Vagina (tissue), 2 donors: Measurements from ENCODE around the gene FBXO41. TPM values are rescaled to one million over a fixed set of nuclear protein-coding genes. Genes with fewer than 3 reads are reported as not detected.
"Not testable (repeated sequence)": the region's sequence is repeated elsewhere in the genome, so short reads cannot be mapped to it uniquely, and the experiment has no call there.

Experiments used
- DNase-seq, 2 donors: peaks; one replicate each; pipeline ENCODE4 v3.0.0-alpha.2; 2017; ENCODE audit errors: extremely low spot score in 2 of 2
- H3K27ac ChIP-seq: fragments of 200-600 bp; sonication (generic); one replicate; pipeline ENCODE4 v1.5.1; 2019
- H3K27me3 ChIP-seq: fragments of 200-600 bp; sonication (generic); one replicate; pipeline ENCODE4 v1.5.1; 2019
- H3K36me3 ChIP-seq, 2 donors: fragments of 200-600 bp; sonication (generic); one replicate each; pipeline ENCODE4 v1.5.1; 2017 to 2019
- H3K4me1 ChIP-seq: fragments of 200-600 bp; sonication (generic); one replicate; pipeline ENCODE4 v1.5.1; 2019
- H3K4me3 ChIP-seq, 2 donors: fragments of 200-600 bp; sonication (generic); 1 replicate in 1 of 2; 2 replicates in 1 of 2; pipeline ENCODE4 v1.5.1; 2016 to 2019
- H3K9me3 ChIP-seq: fragments of 200-600 bp; sonication (generic); one replicate; pipeline ENCODE4 v1.5.1; 2019
- POLR2A ChIP-seq, 2 donors: fragments of 450-650 bp; IDR thresholded peaks; one replicate each; pipeline ENCODE4 v1.6.1; 2017; ENCODE audit warnings: antibody characterized with exemption in 2 of 2, mild to moderate bottlenecking in 2 of 2, moderate library complexity in 2 of 2
- POLR2AphosphoS5 ChIP-seq, 2 donors: sonication (generic); formaldehyde crosslinking; IDR thresholded peaks; one replicate each; pipeline ENCODE4 v1.9.0; 2017; ENCODE audit warnings: antibody characterized with exemption in 2 of 2, mild to moderate bottlenecking in 2 of 2, low read depth in 1 of 2; ENCODE audit not compliant: insufficient read depth in 1 of 2
- intact Hi-C: fragments of 100-400 bp; cut with DNase I; formaldehyde crosslinking; loops from one replicate; pipeline ENCODE4 v1.15.1; 2023
- total RNA-seq: library from RNA; depleted of rRNA; stranded (reverse); fragments of >200 nt; gene quantifications from one replicate; pipeline ENCODE4 v1.2.3, GENCODE V29; 2016
- TF ChIP-seq, protein P1 (sequence below), 3 experiments: fragments of 450-650 bp in 2 of 3; fragments of 200-600 bp in 1 of 3; sonication (generic) in 1 of 3; IDR thresholded peaks; one replicate each; pipeline ENCODE4 v1.5.1; 2017 to 2019; ENCODE audit warnings: antibody characterized with exemption in 3 of 3, mild to moderate bottlenecking in 2 of 3, moderate library complexity in 2 of 3

FBXO41 gene
- total RNA-seq, 1 donor from 2014 or later = 2.7 TPM

- no peak overlapping the region for H3K27ac ChIP-seq
- no peak for DNase-seq
- no peak overlapping the region for H3K4me3 ChIP-seq
- no peaks in the 10 kb centered on the region for H3K36me3 ChIP-seq
- TF ChIP-seq POLR2A (IDR thresholded peaks at IDR 0.05) (no peak), POLR2AphosphoS5 (IDR thresholded peaks at IDR 0.05; ENCODE audit: insufficient read depth in 1 of 2, low read depth in 1 of 2) (no peak)
- TF ChIP-seq, protein P1, sequence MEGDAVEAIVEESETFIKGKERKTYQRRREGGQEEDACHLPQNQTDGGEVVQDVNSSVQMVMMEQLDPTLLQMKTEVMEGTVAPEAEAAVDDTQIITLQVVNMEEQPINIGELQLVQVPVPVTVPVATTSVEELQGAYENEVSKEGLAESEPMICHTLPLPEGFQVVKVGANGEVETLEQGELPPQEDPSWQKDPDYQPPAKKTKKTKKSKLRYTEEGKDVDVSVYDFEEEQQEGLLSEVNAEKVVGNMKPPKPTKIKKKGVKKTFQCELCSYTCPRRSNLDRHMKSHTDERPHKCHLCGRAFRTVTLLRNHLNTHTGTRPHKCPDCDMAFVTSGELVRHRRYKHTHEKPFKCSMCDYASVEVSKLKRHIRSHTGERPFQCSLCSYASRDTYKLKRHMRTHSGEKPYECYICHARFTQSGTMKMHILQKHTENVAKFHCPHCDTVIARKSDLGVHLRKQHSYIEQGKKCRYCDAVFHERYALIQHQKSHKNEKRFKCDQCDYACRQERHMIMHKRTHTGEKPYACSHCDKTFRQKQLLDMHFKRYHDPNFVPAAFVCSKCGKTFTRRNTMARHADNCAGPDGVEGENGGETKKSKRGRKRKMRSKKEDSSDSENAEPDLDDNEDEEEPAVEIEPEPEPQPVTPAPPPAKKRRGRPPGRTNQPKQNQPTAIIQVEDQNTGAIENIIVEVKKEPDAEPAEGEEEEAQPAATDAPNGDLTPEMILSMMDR (IDR thresholded peaks at IDR 0.05) = no peak
- no peaks in the 10 kb centered on the region for H3K27me3 ChIP-seq
- no peaks in the 10 kb centered on the region for H3K9me3 ChIP-seq
- intact Hi-C loops = no loop called here
- H3K4me1 ChIP-seq = peaks cover 11% of the 10 kb centered on the region
Measured at GRCh38 chr2:73265298-73266060, 18.8 kb downstream of the FBXO41 start.

DNA sequence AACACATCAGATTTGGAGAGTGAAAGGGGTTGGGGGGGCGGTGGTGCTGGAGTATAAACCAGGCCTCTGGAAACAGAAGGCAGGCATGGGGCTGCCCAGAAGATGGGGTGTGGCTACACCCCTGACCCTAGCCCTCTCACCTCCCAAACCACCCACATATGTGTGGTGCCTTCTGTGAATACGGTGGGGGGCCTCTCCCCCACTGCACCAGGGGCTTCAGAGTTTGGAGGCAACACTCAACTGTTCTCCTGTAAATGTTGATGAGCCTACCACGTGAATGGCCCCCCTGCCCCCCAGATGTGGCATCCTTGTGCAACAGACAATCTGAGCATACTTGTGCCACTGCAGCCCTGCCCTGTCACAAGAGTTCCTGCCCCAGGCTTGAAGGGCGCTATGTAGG lies 19.5 kb downstream of the FBXO41 start:
- TF ChIP-seq, protein P1 (IDR thresholded peaks at IDR 0.05) = no peak
- TF ChIP-seq POLR2AphosphoS5 (IDR thresholded peaks at IDR 0.05; ENCODE audit: insufficient read depth in 1 of 2, low read depth in 1 of 2) (no peak), POLR2A (IDR thresholded peaks at IDR 0.05) (no peak)
- H3K27ac ChIP-seq = no peak overlapping the region
- DNase-seq = no peak
- H3K4me1 ChIP-seq = peaks cover 11% of the 10 kb centered on the region
- H3K27me3 ChIP-seq = no peaks in the 10 kb centered on the region
- H3K9me3 ChIP-seq = no peaks in the 10 kb centered on the region
- intact Hi-C loops = no loop called here
- no peak overlapping the region for H3K4me3 ChIP-seq
- no peaks in the 10 kb centered on the region for H3K36me3 ChIP-seq

DNA sequence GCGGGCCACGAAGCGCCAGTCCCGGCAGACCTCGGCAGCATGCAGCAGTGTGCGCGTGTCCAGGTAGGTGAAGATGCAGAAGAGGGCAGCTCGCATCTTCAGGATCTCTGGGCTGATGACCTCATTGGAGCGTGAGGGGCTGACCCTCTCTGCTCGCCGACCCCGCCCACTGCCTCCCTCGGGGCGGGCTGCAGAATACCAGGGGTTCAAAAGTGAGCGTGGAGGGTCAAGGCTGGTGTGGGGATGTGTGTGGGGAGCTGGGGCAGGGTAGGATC lies 20.0 kb downstream of the FBXO41 start:
- Histone ChIP-seq H3K27ac (no peak overlapping the region), H3K9me3 (no peaks in the 10 kb centered on the region), H3K27me3 (no peaks in the 10 kb centered on the region), H3K4me1 (peaks cover 11% of the 10 kb centered on the region), H3K4me3 (no peak overlapping the region), H3K36me3 (no peaks in the 10 kb centered on the region)
- no peak for DNase-seq
- intact Hi-C loops = no loop called here
- TF ChIP-seq POLR2A (IDR thresholded peaks at IDR 0.05) (no peak), POLR2AphosphoS5 (IDR thresholded peaks at IDR 0.05; ENCODE audit: insufficient read depth in 1 of 2, low read depth in 1 of 2) (no peak)
- TF ChIP-seq, protein P1 (IDR thresholded peaks at IDR 0.05) = no peak

DNA sequence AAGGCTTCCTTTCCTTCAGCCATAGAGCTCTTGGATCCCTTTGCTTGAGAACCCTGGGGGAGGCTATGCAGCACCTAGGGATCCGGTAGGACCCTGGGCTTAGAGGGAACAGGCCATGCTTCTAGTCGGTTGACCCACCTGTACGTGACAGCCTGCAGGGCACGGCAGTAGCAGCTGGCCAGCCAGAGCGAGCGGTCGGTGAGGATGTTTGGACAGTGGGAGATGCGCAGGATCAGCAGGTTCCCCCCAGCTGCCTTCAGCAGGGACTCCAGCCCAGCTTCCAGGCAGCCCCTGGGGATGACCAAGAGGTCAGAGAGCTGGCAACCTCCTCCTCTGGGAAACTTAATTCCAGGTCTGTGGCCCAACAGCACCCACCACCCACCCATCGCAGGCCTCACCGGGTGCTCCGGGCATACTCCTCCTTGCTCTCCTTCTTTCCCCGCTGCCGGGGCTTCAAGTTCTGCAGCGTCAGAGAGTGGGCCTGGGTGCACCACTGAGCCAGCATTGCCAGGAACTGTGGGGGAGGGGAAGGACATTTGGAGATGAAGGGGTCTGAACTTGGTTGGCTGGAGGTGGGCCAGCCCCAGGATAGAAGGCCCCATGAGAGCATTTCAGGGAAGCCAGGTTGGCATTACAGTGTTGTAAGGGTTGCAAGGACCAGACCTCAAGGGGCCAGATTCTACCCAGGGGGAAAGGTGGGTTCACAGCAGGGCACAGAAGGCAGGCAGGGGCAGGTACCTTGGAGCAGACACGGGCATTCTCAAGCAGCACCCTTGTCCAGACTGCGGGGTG lies 20.5 kb downstream of the FBXO41 start:
- H3K27me3 ChIP-seq = no peaks in the 10 kb centered on the region
- H3K4me1 ChIP-seq = peaks cover 6% of the 10 kb centered on the region
- H3K36me3 ChIP-seq = no peaks in the 10 kb centered on the region
- TF ChIP-seq POLR2A (IDR thresholded peaks at IDR 0.05) (no peak), POLR2AphosphoS5 (IDR thresholded peaks at IDR 0.05; ENCODE audit: insufficient read depth in 1 of 2, low read depth in 1 of 2) (no peak)
- TF ChIP-seq, protein P1 (IDR thresholded peaks at IDR 0.05) = no peak
- no peak overlapping the region for H3K27ac ChIP-seq
- intact Hi-C loops = no loop called here
- H3K4me3 ChIP-seq = no peak overlapping the region
- no peak for DNase-seq
- no peaks in the 10 kb centered on the region for H3K9me3 ChIP-seq

DNA sequence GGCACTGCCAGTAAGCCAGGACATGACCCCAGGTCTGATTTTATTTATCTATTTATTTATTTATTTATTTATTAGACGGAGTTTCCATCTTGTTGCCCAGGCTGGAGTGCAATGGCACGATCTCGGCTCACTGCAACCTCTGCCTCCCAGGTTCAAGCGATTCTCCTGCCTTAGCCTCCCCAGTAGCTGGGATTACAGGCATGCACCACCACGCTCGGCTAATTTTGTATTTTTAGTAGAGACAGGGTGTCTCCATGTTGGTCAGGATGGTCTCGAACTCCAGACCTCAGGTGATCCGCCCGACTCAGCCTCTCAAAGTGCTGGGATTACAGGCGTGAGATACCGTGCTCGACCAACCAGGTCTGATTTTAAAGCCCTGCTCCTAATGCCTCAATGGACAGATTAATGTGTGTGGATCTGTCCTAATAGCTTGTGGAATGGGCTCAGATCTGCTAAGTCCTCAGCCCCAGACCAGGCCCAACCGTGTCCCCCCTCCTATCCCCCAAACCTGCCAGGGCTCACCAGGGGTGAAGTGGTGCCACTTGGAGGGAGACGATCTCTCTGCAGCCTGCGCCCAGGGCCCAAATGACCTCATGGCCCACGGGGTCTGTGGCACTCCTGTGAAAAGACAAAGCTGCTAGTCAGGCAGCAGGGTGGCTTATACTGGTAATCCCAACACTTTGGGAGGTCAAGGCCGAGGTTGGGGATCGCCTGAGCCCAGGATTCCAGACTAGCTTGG lies 21.4 kb downstream of the FBXO41 start:
- H3K9me3 ChIP-seq, H3K4me1 ChIP-seq, H3K4me3 ChIP-seq, intact Hi-C loops, H3K36me3 ChIP-seq, DNase-seq, H3K27me3 ChIP-seq, H3K27ac ChIP-seq: not testable (repeated sequence)
